ENCODE results near the gene SHISA4.

SHISA4 gene

DNA sequence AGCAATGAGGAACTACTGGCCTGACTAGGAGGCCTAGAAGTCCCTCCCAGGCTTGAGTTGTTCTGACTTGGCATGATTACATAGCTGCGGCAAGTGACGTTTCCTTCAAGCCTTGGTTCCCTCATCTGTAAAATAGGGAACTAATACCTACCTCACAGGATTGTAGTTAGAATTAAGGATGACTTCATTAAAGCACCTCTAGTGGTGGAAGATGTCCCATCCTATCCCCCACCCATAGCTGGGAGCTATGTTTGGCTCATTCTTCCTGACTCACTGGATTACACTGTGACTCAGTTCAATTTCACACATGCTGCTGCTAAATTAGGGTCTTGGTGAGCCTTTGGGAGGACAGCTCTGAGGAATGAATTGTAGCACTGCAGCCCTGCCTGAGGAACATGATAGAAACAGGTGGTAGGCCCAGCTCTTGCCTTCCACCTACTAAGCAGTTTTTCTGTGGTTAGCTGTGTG lies 6.0 kb upstream of the SHISA4 start:
- no peak for DNase-seq

DNA sequence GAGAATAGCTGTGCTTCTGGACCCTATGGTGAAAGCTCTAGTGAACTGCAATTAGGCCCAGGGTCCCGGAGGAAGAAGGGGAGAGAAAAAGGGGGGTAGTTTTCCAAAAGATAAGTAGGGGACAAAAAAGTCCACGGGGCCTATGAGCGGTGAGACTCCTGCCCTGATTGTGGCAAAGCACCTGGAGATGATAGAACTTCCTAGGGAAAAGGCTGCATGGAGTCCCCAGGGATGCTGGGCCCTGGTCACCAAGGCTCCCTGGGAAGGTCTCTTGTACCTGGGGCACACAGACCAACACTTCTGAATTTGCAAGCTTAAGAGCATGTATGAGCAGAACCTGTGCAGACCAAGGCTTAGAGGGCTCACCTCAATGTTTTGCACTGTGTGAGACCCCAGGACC lies 5.4 kb upstream of the SHISA4 start:
- DNase-seq, result no peak

DNA sequence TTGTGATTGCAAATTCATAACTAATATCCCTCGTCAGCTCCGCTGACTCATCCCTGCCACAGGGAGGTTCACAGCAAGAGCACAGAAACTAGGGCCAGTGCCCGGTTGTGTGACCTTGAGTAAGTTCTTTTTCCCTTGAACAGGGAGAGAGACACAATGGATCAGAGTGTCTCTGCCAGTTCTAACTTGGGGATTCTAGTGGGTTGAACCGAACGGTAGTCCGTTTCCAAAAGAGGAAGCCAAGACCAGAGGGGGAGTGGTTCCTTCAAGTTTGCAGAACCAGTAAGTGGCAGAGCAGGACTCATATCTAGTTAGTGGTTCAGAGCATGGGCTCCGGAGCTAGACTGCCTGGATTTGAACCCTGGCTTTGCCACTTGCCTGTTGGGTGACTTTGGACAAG lies 4.9 kb upstream of the SHISA4 start:
- DNase-seq, result peak in 1 of 2 experiments; percentile 21

DNA sequence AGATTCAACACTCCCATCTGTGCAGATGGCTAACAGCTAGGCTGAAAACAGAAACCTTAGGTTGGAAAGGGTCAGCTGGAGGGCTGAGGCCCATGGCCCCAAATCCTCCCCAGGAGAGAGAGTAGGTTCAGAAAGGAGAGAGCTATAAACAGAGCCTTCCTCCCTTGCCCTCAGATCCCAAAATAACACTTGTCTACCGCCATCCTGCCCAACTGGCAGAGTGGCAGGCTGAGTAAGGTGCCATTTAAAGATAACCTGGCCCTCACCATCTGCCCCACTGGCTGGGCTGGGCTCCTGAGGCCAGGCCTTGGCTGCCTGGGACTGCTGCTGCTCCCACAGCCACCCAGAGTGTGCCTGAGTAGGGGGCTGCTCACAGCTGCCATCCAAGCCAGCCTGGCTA lies 4.3 kb upstream of the SHISA4 start:
- DNase-seq, result no peak

DNA sequence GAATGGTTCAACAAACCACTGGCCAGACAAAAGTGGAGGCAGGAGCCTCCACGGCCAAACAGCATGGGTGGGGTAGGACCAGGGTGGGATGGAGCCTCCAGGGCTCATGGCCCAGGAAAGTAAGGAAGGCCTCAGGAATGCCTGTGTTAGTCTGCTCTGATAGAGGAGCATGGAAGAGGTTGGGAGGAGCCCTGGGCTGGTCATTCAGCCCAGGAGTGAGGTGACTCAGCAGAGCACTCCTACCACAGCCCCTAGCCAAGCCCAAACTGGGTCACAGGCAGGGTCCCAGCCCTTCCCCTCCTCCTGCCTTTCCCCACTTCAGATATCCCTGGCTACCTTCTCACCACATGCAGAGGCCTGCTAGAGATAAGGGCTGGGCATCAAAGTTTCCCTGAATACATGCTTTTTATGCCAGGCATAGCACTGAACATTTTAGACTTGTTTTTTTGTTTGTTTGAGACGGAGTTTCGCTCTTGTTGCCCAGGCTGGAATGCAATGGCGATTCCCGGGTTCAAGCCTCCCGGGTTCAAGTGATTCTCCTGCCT lies 3.1 kb upstream of the SHISA4 start:
- DNase-seq, result no peak

DNA sequence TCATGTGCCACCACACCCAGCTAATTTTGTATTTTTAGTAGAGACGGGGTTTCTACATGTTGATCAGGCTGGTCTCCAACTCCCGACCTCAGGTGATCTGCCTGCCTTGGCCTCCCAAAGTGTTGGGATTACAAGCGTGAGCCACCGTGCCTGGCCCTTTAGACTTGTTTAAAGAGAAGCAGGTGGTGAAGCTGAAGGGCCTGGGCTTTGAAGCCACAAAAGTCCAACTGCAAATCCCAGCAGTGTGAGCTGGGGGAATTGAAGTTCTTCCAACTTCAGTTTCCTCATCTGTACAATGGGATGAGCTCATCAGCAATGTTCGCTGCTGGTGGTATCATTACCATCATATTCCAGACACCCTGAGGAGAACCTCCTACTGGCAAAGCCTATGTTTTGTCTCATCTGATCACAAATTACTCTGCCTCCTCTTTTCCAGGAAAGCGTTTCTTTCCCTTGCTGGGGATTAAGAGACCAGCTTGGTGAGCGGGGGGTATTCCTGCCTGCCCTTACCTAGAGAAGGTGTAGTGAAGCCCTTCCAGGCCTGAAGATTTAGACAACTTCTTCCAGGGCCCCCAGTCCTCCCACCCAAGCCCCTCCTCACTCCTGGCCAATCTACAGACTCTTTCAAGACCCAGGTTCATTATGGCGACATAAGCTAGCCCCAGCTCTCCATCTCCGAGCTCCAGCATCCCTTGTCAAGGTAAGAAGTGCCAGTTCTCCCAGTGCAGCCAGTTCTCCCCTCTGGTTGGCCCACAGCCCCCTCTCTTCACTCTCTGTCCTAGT lies 2.4 kb upstream of the SHISA4 start:
- no peak for DNase-seq

DNA sequence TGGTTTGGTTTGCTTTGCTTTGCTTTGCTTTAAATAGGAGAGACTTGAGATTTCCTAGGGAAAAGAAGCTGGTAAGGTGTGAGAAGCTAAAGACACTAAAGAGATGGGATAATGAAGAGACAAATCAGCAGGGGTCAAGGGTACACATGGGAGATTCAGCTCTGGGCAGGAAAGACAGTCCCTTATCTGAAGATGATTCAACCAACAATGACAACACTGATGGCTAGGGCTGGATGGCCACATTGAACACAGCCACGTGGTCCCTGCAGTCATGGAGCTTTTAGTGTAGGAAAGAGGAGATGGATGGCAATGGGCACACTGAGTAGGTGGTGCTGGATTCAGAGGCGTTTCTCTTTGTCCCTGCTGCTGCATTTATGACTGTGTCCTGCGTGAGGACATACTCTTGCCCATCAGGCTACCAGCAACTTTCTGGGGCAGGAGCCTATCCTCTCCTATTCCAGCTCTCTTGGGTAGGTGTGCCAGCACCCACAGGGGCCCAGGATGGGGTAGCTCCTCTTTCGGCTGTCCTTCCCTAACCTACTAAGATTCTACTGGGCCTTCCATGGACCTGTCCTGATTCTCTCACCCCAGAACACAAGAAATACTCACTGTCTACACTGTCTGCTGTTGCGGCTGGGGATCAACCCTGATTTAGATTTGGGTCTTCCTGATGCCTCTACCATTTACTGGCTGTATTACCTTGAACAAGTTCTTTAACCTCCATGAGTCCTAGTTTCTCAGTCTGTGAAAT lies 1.4 kb upstream of the SHISA4 start:
- DNase-seq, result no peak

DNA sequence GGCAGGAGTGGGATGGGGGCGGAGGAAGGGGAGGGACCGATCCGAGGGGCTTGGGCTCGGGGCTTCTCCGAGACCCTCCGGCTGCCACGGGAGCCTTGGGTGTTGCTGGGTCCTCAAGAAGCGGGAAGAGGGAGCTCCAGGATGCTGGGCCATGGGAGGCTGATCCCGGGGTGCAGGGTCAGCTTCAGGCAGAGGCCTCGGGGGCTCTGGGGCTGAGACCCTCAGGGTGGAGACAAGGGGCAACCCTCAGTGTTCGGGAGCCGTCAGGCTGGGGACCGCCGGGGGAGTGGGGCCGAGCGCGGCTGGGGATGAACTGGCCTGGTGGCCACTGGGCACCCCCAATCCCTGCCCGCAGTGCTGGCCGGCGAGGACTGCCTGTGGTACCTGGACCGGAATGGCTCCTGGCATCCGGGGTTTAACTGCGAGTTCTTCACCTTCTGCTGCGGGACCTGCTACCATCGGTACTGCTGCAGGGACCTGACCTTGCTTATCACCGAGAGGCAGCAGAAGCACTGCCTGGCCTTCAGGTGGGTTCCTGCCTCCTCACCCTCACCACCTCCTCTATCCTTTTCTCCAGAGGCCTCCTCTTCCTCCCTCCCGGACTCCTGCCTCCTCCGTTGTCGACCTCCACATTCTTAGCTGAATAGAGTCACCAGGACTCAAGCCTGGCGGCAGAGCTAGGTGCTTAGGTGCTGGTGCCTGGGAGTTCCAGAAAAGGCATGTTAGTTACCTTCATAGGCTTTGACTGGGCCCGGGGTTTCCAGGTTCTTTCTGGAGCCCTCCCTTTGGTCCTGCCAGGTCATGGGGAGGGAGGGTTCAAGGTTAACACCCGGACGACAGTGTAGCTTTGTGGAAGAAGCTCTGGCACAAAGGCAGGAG lies 631 bp downstream of the SHISA4 start:
- no peak for DNase-seq

DNA sequence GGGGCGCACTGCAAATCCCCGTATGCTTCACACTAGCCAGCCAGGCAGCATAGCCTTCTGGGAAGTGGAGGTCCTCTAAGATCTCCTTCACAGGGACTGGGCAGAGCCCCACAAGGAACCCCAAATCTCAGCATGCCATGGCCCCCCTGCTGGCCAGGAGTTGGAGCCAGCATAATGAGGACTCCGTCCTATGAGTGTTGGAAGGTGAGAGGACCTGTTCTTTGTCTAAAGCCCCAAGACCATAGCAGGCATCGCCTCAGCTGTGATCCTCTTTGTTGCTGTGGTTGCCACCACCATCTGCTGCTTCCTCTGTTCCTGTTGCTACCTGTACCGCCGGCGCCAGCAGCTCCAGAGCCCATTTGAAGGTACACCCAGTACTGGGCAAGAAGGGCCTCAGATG lies 1.5 kb downstream of the SHISA4 start:
- no peak for DNase-seq

DNA sequence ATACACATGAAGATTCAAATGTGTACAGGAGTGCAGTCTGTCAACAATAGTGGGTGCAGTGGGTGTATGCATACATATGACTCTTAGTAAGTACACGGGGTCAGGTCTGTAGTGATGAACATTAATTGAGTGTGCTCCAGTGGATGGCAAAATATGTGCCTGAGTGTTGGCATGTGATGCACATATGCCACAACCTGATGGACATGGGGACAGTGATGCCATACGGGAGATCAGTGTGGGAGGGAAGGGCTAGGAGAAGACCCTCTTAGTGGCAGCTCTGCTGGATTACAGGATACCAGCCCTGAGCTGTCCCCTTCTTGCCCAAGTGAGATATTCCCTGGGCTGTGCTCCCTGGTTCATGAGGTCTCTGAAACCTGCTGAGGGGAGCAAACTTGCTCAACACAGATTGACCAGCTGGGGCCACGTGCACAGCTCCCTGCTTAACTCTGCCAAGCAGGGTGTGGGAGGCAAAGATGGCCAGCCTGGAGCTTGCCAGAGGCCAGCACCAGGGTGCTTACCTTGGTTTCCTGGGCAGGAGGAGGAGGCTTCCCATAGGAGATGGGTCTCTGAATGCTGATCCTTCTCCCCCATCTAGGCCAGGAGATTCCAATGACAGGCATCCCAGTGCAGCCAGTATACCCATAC lies 2.2 kb downstream of the SHISA4 start:
- no peak for DNase-seq

DNA sequence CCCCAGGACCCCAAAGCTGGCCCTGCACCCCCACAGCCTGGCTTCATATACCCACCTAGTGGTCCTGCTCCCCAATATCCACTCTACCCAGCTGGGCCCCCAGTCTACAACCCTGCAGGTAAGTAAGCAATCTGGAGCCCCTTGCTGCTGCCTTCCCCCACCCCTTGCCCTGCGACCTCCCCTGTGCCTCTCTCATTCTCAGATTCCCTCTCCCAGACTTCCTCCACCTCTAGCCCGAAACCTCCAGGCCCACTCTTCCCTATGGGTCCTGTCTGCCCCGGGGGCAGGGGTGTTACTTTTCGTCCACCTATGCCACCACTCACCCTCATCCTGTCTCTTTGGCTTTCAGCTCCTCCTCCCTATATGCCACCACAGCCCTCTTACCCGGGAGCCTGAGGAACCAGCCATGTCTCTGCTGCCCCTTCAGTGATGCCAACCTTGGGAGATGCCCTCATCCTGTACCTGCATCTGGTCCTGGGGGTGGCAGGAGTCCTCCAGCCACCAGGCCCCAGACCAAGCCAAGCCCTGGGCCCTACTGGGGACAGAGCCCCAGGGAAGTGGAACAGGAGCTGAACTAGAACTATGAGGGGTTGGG lies 2.9 kb downstream of the SHISA4 start:
- no peak for DNase-seq

DNA sequence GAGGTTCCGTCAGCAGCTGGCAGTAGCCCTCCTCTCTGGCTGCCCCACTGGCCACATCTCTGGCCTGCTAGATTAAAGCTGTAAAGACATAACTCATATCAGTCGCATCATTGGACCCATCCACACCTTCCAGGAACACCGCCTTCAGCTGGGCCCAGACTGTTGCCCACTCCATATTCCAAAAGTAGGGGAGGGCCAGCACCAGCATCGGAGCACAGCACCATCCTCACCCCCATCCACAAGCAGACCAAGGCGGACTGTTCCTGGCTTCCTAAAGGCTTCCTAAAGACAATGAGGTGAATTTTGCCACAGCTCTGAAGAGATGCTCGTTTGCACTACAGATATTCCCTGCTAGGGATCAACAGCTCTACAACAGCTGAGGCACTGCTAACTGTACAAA lies 3.5 kb downstream of the SHISA4 start:
- DNase-seq, result no peak

DNA sequence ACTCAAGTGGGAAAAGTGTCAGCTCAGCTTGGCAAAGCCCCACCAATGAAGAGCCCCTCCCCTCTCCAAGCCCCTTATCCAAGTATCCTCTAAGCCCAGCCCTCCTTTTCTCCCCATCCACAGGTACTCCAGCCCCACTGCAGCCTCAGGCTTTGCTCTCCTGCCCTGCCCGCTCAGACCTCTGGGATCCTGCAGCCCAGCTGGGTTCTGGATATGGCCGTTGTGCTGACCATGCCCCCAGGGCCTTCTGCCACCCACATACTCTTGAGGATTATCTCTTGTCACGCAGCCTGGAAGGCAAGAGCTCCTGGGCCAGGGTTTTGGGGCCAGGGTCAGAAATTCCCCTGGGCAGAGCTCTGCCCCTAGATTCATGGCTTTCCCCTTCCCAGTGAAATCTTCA lies 4.7 kb downstream of the SHISA4 start:
- DNase-seq, result no peak

DNA sequence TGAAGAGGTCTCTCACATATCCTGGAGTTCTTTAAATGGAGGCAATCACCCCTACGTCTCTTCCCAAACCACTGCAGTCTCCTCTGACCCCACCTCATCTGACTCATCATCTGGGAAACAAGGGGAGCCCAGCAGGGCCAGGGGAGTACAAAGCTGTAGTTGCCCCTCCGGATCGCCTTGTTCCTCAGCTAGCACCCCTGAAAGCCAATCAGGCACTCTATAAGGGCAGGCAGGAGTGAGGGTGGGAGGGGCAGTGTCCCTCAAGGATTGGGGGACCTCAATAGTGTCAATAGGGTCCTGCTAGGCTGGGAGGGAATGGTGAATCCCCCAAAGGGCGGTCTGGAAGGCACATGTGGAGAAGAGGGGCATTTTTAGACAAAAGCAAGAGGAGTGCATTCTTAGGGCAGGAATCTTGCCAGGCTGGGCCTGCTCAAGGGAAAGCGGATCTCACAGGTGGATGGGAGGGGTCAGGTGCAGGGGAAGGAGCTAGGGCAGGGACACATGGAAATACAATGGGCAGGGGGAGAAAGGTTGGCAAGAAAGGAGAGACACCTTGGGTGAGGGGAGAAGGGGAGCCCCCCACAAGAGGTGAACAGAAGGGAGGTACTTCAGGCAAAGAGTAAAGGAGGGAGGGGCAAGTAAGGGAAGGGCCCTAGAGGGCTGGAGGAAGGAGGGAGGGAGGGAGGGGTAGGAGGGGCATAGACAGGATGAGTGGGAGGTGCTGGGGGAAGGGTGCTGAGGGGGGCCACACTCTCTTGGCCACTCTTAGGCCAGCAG lies 5.8 kb downstream of the SHISA4 start:
- DNase-seq, result no peak

DNA sequence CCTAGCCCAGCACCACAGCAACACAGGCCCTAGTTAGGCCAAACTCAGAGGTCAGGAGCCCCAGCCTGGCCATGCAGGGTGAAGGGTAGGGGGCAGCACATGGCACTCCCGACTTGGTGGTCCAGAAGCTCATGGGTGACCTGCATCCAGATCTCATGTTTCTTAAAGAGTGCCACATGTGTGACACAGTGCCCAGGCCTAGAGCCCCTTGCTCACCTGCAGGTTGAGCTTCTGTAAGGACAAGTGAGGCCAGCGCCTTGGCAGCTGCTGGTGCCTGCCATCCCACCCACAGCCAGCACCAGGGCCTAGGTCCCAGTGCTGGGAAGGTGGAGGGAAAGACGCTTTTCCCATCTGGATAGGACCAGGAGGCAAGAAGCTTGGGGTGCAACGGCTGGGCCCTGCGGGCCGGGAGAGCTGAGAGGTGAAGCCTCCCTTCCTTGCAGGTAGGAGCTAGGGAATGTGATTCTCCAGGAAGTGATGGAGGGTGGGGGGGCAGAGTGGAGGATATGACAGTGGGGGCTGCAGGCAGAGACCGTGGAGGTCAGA lies 6.5 kb downstream of the SHISA4 start:
- DNase-seq, result no peak

DNA sequence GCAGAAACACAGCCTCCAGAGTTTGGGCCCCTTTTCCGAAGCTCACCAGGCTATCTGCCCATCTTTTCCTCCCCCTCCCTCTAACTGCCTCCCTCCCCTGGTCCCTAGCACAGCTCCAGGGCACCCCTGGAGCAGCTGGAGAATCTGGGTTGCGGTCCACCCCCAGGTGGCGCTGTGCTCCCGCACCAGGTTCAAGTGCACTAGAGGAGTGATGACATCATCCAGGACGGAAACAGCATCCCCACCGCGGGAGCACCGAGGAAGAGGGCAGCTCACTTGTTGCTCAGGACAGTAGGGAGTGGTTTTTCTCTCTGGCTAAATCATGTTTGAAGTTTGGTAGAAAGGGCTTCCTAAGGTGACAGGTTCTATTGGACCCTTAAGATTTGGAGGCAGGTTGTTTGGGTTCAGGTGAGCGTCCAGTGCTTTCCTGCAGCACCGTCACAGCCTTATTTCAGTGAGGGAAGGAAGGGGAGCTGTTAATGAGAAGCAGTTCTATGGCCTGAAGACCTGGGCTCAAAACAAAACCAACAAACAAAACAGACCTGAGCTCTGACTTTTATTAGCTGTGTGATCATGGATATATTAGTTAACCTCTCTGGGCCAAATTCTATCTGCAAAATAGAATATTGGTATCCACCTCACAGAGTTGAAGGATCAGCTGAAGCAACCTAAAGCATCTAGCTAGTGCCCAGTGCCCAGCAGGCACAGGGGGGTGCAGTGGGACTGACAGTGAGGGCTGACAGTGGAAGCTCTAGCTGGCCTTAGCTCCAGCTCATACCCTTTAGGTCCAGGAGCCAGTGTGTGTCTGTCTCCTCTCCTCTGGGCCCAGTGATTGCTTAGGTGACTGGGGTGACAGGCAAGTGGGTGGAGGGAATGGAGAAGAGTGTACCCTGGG lies 7.5 kb downstream of the SHISA4 start:
- DNase-seq, result peak; percentile 67 to 90

DNA sequence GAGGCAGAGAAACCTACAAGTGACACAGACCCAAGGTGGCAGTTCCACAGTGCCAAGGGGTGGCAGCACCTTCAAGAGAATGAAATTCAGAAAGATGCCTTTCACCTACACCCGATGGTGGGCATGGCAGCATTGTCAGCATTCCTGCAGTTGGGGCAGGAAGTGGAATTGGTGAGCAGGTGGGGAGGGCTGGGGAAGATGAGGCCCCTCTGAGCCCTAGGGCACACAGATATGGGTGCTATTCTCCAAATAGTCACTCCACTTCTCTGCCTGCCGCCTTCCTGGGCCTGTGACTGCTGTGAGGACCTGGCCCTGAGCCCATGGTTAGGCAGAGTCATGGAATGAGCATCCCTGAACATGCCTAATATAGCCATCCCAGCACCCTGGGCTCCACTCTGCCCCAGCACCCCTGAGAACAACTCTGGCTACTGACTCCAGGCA lies 8.3 kb downstream of the SHISA4 start:
- DNase-seq, result no peak

DNA sequence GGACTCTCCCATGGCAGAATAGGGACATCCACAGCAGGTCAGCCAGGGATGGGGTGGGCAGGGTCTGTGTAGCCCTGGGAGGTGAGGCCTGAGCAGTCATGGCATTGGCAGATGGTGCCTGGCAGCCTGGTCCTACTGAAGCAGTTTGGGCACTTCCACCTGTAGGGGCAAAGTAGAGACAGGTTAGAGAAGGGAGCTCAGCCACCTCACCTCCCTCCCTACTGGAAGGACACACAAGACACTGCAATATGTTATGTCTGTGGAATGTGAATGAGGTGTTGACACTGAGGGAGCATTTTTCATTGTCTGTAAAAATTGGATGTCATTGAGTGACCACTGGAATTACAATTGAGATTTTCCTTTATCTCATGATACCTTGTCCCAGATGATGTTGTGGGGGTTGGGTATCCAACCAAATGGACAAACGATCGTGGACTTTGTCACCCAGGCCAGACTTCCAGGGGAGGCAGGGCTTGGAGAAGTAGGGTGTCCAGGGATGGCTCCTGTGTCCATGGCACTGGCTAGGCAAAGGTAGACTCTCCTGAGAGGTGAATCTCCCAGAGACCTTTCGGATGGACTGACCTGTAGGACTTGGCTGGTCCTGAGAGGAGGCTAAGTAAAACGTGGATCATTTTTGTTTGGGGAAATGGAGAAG lies 9.7 kb downstream of the SHISA4 start:
- no peak for DNase-seq

DNA sequence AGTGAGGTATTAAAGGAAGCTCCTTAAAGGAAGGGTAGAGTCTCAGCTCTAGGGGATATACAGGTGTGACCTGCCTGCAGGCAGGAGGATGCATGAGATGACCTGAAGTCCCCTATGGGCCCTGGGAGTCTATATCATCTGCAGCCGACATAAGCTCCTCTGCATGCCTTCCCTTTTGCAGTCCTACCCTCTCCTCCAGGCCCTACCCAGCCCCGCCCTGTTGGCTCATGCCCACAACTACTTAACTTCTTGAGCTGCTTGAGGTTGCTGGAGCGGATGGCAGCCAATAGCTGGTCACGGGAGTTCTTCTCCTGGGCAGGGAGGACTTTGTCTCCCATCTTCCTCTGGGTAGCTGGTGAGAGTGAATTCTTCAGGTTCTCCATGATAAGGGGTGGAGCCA lies 10.3 kb downstream of the SHISA4 start:
- no peak for DNase-seq

All from NCI-H446 (cell line).